ENCODE results near the gene HPN. TPM values are rescaled to one million over a fixed set of nuclear protein-coding genes. Genes with fewer than 3 reads are reported as not detected.

Gene HPN
- total RNA-seq, 1 donor from 2014 or later, result 0.30 TPM

DNA sequence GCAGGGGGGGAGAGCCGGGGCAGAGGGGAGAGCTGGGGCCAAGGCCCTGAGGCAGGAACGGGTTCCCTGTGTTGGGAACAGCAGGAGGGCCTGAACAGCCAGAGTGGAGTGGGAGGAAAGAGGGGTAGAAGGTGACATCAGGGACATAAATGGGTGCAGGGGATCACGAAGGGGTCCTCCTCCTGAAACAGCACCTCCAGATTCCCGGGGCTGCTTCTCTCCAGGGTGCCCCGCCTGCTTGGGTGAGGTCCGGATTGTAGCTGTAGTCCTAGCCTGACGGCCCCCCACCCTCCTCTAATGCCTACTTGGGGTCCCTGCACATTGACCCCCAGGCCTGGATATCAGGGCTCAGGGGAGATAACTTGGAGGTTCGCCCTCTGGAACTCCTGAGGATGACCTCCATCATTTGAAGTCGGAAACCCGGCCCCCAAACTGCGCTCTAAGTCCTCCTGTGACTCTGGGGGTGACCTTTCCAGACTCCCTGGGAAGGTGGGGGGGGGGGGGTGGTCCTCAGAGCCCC lies 11.7 kb upstream of the HPN start:
- peaks cover 6% of the 10 kb centered on the region for H3K4me1 Mint-ChIP-seq
- Histone ChIP-seq H3K79me2 (ENCODE audit: low read depth) (no peaks in the 10 kb centered on the region), H2AFZ (replicated peaks) (no peak overlapping the region), H3F3A (ENCODE audit: low read depth) (peaks cover 40% of the 10 kb centered on the region), H3K4me1 (peaks cover 4% of the 10 kb centered on the region), H3K9me3 (ENCODE audit: low read depth) (no peaks in the 10 kb centered on the region), H3K4me3 (peak overlapping the region; percentile 82), H3K27ac (no peak overlapping the region), H3K27me3 (peaks cover 38% of the 10 kb centered on the region), H3K9ac (no peak overlapping the region), H3K4me2 (peak overlapping the region; percentile 79), H4K20me1 (ENCODE audit: low read depth) (no peaks in the 10 kb centered on the region), H3K36me3 (no peaks in the 10 kb centered on the region)
- no peaks in the 10 kb centered on the region for H3K9me3 Mint-ChIP-seq
- no peak overlapping the region for H3K27ac Mint-ChIP-seq
- H3K4me3 Mint-ChIP-seq, result peak overlapping the region; percentile 71
- TF ChIP-seq EZH2 (IDR thresholded peaks at IDR 0.05) (no peak), EZH2phosphoT487 (IDR thresholded peaks at IDR 0.05) (no peak)
- TF ChIP-seq, protein P1, sequence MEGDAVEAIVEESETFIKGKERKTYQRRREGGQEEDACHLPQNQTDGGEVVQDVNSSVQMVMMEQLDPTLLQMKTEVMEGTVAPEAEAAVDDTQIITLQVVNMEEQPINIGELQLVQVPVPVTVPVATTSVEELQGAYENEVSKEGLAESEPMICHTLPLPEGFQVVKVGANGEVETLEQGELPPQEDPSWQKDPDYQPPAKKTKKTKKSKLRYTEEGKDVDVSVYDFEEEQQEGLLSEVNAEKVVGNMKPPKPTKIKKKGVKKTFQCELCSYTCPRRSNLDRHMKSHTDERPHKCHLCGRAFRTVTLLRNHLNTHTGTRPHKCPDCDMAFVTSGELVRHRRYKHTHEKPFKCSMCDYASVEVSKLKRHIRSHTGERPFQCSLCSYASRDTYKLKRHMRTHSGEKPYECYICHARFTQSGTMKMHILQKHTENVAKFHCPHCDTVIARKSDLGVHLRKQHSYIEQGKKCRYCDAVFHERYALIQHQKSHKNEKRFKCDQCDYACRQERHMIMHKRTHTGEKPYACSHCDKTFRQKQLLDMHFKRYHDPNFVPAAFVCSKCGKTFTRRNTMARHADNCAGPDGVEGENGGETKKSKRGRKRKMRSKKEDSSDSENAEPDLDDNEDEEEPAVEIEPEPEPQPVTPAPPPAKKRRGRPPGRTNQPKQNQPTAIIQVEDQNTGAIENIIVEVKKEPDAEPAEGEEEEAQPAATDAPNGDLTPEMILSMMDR (IDR thresholded peaks at IDR 0.05), result no peak
- peaks cover 29% of the 10 kb centered on the region for H3K27me3 Mint-ChIP-seq (ENCODE audit: insufficient read depth, low read depth)
- no peak for DNase-seq (ENCODE audit: low spot score)
- H3K36me3 Mint-ChIP-seq, result peaks cover 6% of the 10 kb centered on the region

DNA sequence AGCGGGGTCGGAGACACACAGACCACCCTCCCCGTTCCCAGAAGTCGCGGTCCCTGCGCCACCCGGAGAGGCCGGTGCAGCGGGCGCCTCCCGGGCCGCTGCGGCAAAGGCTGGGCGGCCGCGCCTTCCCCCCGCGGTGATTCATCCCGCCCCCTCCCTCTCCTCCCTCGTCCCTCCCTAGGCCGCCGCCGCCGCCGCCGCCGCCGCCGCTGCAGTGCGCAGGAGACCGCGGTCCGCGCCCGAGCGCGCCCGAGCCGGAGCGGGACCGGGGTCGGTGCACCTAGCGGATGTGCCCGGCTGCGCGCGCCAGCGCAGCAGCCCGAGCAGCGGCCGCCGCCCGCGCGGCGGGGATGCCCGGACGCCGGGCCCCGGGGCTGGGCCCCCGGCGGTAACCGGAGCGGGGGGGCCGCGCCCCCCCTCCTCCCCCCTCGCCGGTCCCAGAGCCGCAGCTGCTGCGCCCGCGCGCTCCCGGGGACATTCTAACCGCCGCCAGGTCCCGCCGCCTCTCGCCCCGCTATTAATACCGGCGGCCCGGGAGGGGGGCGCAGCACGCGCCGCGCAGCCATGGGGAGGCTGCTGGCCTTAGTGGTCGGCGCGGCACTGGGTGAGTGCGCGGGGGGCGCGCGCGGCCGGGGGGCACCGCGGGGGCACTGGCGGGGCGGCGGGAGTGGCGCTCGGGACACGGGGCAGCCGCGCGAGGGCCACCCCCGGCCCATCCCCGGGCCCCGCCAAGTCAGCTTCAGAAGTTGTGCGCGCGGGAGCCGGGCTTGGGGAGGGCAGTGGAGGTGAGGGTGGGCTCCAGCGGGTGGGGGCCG lies 11.1 kb upstream of the HPN start, which contains the start of gene SCN1B:
Gene SCN1B (plus strand): TSS at position 214 of the 815 bp plus-strand sequence. CDS start 351 bp downstream, at position 565.
- Histone ChIP-seq H3K27ac (no peak within 1 kb of the TSS), H3K9me3 (ENCODE audit: low read depth) (no peaks in the 10 kb centered on the region), H3K36me3 (no peaks in the 10 kb centered on the region), H3K9ac (no peak within 1 kb of the TSS), H3K79me2 (ENCODE audit: low read depth) (no peaks in the 10 kb centered on the region), H3K4me2 (peak within 1 kb of the TSS; percentile 79), H4K20me1 (ENCODE audit: low read depth) (no peaks in the 10 kb centered on the region), H3K4me1 (peaks cover 4% of the 10 kb centered on the region), H3K4me3 (peak within 1 kb of the TSS; percentile 82), H3K27me3 (peaks cover 38% of the 10 kb centered on the region), H2AFZ (replicated peaks) (peak within 1 kb of the TSS; percentile 27), H3F3A (ENCODE audit: low read depth) (peaks cover 40% of the 10 kb centered on the region)
- peaks cover 29% of the 10 kb centered on the region for H3K27me3 Mint-ChIP-seq (ENCODE audit: insufficient read depth, low read depth)
- no peak within 1 kb of the TSS for H3K27ac Mint-ChIP-seq
- H3K4me3 Mint-ChIP-seq, result peak within 1 kb of the TSS; percentile 81
- no peak for TF ChIP-seq EZH2phosphoT487 (IDR thresholded peaks at IDR 0.05)
- no peak for TF ChIP-seq EZH2 (IDR thresholded peaks at IDR 0.05)
- TF ChIP-seq, protein P1 (IDR thresholded peaks at IDR 0.05), result no peak
- H3K36me3 Mint-ChIP-seq, result peaks cover 5% of the 10 kb centered on the region
- H3K9me3 Mint-ChIP-seq, result no peaks in the 10 kb centered on the region
- peaks cover 6% of the 10 kb centered on the region for H3K4me1 Mint-ChIP-seq
- peak; percentile 89 for DNase-seq (ENCODE audit: low spot score)

DNA sequence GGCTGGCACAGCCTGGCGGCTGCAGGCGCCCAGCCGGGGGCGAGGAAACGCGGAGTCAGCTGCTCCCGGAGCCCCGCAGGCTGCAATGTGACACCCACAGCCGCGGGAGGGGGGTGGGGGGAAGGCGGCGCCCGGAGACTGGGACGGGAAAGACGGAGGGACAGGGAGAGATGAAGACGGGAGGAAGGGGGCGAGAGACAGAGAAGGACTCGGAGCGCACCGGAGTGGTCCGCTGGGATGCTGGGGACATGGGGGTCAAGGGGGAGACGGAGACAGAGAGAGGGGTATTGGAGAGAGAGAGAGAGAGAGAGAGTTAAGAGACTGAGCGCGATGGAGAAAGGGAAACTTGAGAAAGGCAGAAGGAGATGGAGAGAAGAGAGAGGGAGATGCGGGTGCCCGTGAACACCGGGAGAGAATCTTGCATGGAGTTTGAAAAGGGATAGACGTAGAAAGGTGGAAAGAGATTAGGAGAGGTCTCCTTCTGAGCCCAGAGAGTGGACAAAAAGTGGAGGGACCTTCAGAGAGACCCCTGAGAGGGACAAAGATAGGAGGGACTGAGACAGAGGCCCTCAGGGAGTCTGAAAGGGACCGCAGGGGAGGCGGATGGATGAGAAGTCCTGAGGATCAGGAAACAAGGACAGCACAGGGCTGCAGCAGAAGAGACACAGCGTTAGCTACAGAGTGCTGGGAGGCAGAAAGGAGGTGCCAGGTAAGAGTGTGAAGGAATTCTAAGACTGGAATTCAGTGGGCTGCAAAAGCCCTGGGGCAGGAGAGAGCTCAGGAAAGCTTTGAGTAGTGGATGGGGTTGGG lies 10.2 kb upstream of the HPN start:
- Mint-ChIP-seq H3K36me3 (peaks cover 4% of the 10 kb centered on the region), H3K9me3 (no peaks in the 10 kb centered on the region)
- H3K9ac ChIP-seq, result no peak overlapping the region

More for the DNA sequence above, 10.2 kb upstream of the HPN start:
- Histone ChIP-seq H4K20me1 (ENCODE audit: low read depth) (no peaks in the 10 kb centered on the region), H2AFZ (replicated peaks) (peak overlapping the region; percentile 27), H3K4me1 (peaks cover 4% of the 10 kb centered on the region), H3K79me2 (ENCODE audit: low read depth) (no peaks in the 10 kb centered on the region), H3K4me3 (peak overlapping the region; percentile 82), H3K9me3 (ENCODE audit: low read depth) (no peaks in the 10 kb centered on the region), H3K27ac (no peak overlapping the region), H3F3A (ENCODE audit: low read depth) (peaks cover 40% of the 10 kb centered on the region), H3K27me3 (peaks cover 38% of the 10 kb centered on the region), H3K4me2 (peak overlapping the region; percentile 79), H3K36me3 (no peaks in the 10 kb centered on the region)
- peak overlapping the region; percentile 81 for H3K4me3 Mint-ChIP-seq
- DNase-seq (ENCODE audit: low spot score), result peak; percentile 76
- TF ChIP-seq EZH2 (IDR thresholded peaks at IDR 0.05) (no peak), EZH2phosphoT487 (IDR thresholded peaks at IDR 0.05) (no peak)
- TF ChIP-seq, protein P1 (IDR thresholded peaks at IDR 0.05), result no peak
- peaks cover 31% of the 10 kb centered on the region for H3K27me3 Mint-ChIP-seq (ENCODE audit: insufficient read depth, low read depth)
- H3K27ac Mint-ChIP-seq, result no peak overlapping the region
- peaks cover 6% of the 10 kb centered on the region for H3K4me1 Mint-ChIP-seq

Data from neural progenitor cell (in vitro differentiated cells).